ENCODE measurements around the gene WDR73. TPM values are rescaled to one million over a fixed set of nuclear protein-coding genes. Genes with fewer than 3 reads are reported as not detected.

The WDR73 gene
- total RNA-seq, 8 experiments from 2014 or later = 18.8 to 46.9 (median 30.8) TPM

Other genes with a start within 250 kb of the WDR73 start
- gene ZSCAN2, start 53.3 kb downstream of the WDR73 start, total RNA-seq = 10 to 100 TPM in 6 of 8 experiments, 1 to 10 TPM in 2; 1.7 to 29.6 (median 20.1) TPM
- gene NMB, start 3.9 kb upstream of the WDR73 start, total RNA-seq = 100 to 1,000 TPM in 1 of 8 experiments, 10 to 100 TPM in 2, 1 to 10 TPM in 5; 1.1 to 720 (median 5.3) TPM
- 100 to 1,000 TPM in 7 of 8 experiments, 10 to 100 TPM in 1; 96.9 to 186 (median 133) TPM for gene SEC11A, start 61.9 kb upstream of the WDR73 start, total RNA-seq
- 10 to 100 TPM in 5 of 8 experiments, 1 to 10 TPM in 3; 5.7 to 14.6 (median 11.1) TPM for gene ZNF592, start 94.3 kb upstream of the WDR73 start, total RNA-seq
- gene ALPK3, start 163.1 kb upstream of the WDR73 start, total RNA-seq = 1 to 10 TPM in 1 of 8 experiments, under 1 TPM in 7; 0.16 to 1.4 (median 0.64) TPM
- gene SLC28A1, start 230.4 kb upstream of the WDR73 start, total RNA-seq = under 1 TPM in 3 of 8 experiments, not detected in 5; 0.05 to 0.14 (median 0.14) TPM